MCF 10A (cell line): Measurements from ENCODE around the gene GIMD1. TPM values are rescaled to one million over a fixed set of nuclear protein-coding genes. Genes with fewer than 3 reads are reported as not detected.
"Not testable (repeated sequence)": the region's sequence is repeated elsewhere in the genome, so short reads cannot be mapped to it uniquely, and the experiment has no call there.

Source experiments
- BruUV-seq: library from RNA; stranded (reverse); fragments of 400-500 nt; replicated peaks from 2 replicates; lab custom pipeline; 2021; lab: Mats Ljungman, UMichigan
- CTCF ChIA-PET: fragments of 300-600 bp; sonication (Branson Sonifier 250); formaldehyde crosslinking; extraction: SDS; loops from one replicate; lab custom pipeline; 2021; ENCODE audit warnings: antibody characterized with exemption, inconsistent platforms; lab: Yijun Ruan, JAX
- POLR2A ChIA-PET: fragments of 300-600, 350-650 bp; sonication (Branson Sonifier 250); formaldehyde crosslinking; extraction: SDS; loops from one replicate; lab custom pipeline; 2020; ENCODE audit warnings: antibody characterized with exemption, inconsistent platforms; lab: Yijun Ruan, JAX
- DNase-seq: peaks from one replicate; pipeline ENCODE4 v3.0.0-alpha.2; 2018; ENCODE audit not compliant: unreplicated experiment
- H3K27ac Mint-ChIP-seq: one replicate; pipeline ENCODE4 v1.8.0; 2022; ENCODE audit warnings: mild to moderate bottlenecking, low read depth, mixed read lengths; ENCODE audit not compliant: unreplicated experiment
- H3K27me3 Mint-ChIP-seq: one replicate; pipeline ENCODE4 v1.8.0; 2022; ENCODE audit warnings: mixed read lengths; ENCODE audit not compliant: insufficient read depth, unreplicated experiment
- H3K36me3 Mint-ChIP-seq: one replicate; pipeline ENCODE4 v1.8.0; 2022; ENCODE audit warnings: mild to moderate bottlenecking, moderate library complexity, mixed read lengths; ENCODE audit not compliant: insufficient read depth, unreplicated experiment
- H3K4me1 Mint-ChIP-seq: one replicate; pipeline ENCODE4 v1.8.0; 2022; ENCODE audit warnings: mixed read lengths; ENCODE audit not compliant: insufficient read depth, unreplicated experiment
- H3K4me3 Mint-ChIP-seq: one replicate; pipeline ENCODE4 v1.8.0; 2022; ENCODE audit warnings: mild to moderate bottlenecking, moderate library complexity, mixed read lengths; ENCODE audit not compliant: unreplicated experiment
- H3K9me3 Mint-ChIP-seq: one replicate; pipeline ENCODE4 v1.8.0; 2022; ENCODE audit warnings: mixed read lengths; ENCODE audit not compliant: unreplicated experiment
- intact Hi-C: fragments of 100-400 bp; cut with micrococcal nuclease; formaldehyde crosslinking; loops from 2 replicates; pipeline ENCODE4 v1.14.1; 2022
- total RNA-seq: library from RNA; stranded (reverse); gene quantifications from 2 replicates; pipeline ENCODE4 v1.2.3, GENCODE V29; 2022
- TF ChIP-seq, protein P1 (sequence below): fragments of 200-600 bp; IDR thresholded peaks from one replicate; pipeline ENCODE4 v1.8.0; 2022; ENCODE audit warnings: antibody characterized with exemption, mild to moderate bottlenecking; ENCODE audit not compliant: unreplicated experiment

The GIMD1 gene
- total RNA-seq, 1 experiment from 2014 or later = not detected

- no TSS peak for BruUV-seq
- TF ChIP-seq, protein P1, sequence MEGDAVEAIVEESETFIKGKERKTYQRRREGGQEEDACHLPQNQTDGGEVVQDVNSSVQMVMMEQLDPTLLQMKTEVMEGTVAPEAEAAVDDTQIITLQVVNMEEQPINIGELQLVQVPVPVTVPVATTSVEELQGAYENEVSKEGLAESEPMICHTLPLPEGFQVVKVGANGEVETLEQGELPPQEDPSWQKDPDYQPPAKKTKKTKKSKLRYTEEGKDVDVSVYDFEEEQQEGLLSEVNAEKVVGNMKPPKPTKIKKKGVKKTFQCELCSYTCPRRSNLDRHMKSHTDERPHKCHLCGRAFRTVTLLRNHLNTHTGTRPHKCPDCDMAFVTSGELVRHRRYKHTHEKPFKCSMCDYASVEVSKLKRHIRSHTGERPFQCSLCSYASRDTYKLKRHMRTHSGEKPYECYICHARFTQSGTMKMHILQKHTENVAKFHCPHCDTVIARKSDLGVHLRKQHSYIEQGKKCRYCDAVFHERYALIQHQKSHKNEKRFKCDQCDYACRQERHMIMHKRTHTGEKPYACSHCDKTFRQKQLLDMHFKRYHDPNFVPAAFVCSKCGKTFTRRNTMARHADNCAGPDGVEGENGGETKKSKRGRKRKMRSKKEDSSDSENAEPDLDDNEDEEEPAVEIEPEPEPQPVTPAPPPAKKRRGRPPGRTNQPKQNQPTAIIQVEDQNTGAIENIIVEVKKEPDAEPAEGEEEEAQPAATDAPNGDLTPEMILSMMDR = no peak
- Mint-ChIP-seq H3K4me1 (no peaks in the 10 kb centered on the region), H3K27ac (no peak overlapping the region), H3K36me3 (peaks cover 99% of the 10 kb centered on the region), H3K4me3 (no peak overlapping the region), H3K9me3 (peaks cover 9% of the 10 kb centered on the region), H3K27me3 (no peaks in the 10 kb centered on the region)
- CTCF ChIA-PET = interaction anchor here (0.6 to 1.2 kb wide), 2 partner anchors 476 to 1186 kb away, joined by 3 to 4 read pairs; no protein-coding TSS in a partner anchor
- DNase-seq = no peak
- POLR2A ChIA-PET = interaction anchor here (0.8 to 1.2 kb wide), 2 partner anchors 17 to 420 kb away, joined by 3 read pairs; partner anchors contain the start of gene TBCK
- intact Hi-C loops = no loop called here
Observed at GRCh38 chr4:106333186-106333585, 35.4 kb downstream of the GIMD1 start.

- Mint-ChIP-seq H3K4me1 (no peaks in the 10 kb centered on the region), H3K27me3 (no peaks in the 10 kb centered on the region), H3K27ac (no peak overlapping the region), H3K4me3 (no peak overlapping the region), H3K36me3 (peaks cover 85% of the 10 kb centered on the region), H3K9me3 (no peaks in the 10 kb centered on the region)
- DNase-seq = peak; percentile 33
- CTCF ChIA-PET = interaction anchor here (0.6 to 2.1 kb wide), 30 partner anchors 13 to 1506 kb away, joined by 3 to 9 read pairs (median 4); no protein-coding TSS in a partner anchor
- TF ChIP-seq, protein P1 = peak; percentile 58
- intact Hi-C loops = loop anchor here (1.0 to 5.0 kb wide), 2 partner anchors 480 to 568 kb away; no protein-coding TSS in a partner anchor
- no TSS peak for BruUV-seq
- POLR2A ChIA-PET = interaction anchor here (2.3 to 3.3 kb wide), 2 partner anchors 13 kb away, joined by 9 to 13 read pairs; partner anchors contain the start of genes AIMP1 and TBCK
Observed at GRCh38 chr4:106329041-106329618, 39.4 kb downstream of the GIMD1 start.

- H3K4me1 Mint-ChIP-seq = no peaks in the 10 kb centered on the region
- DNase-seq = peak; percentile 3
- POLR2A ChIA-PET = interaction anchor here (1.1 to 3.3 kb wide), 2 partner anchors 10 to 1394 kb away, joined by 6 to 13 read pairs; partner anchors contain the start of genes AIMP1, PAPSS1 and TBCK
- no TSS peak for BruUV-seq
- no peaks in the 10 kb centered on the region for H3K27me3 Mint-ChIP-seq
- no peaks in the 10 kb centered on the region for H3K9me3 Mint-ChIP-seq
- no peak overlapping the region for H3K27ac Mint-ChIP-seq
- H3K36me3 Mint-ChIP-seq = peaks cover 63% of the 10 kb centered on the region
- TF ChIP-seq, protein P1 = no peak
- intact Hi-C loops = loop anchor here (5.0 kb wide), 1 partner anchor 572 kb away; no protein-coding TSS in a partner anchor
- no peak overlapping the region for H3K4me3 Mint-ChIP-seq
- CTCF ChIA-PET = no interaction called here
Observed at GRCh38 chr4:106325800-106326199, 42.8 kb downstream of the GIMD1 start.

- TF ChIP-seq, protein P1 = no peak
- ChIA-PET CTCF (no interaction called here), POLR2A (interaction anchor here (1.1 kb wide), 1 partner anchor 9 kb away, joined by 3 read pairs; no protein-coding TSS in a partner anchor)
- peaks cover 12% of the 10 kb centered on the region for H3K4me1 Mint-ChIP-seq
- DNase-seq = no peak
- H3K4me3 Mint-ChIP-seq = no peak overlapping the region
- no TSS peak for BruUV-seq
- intact Hi-C loops = no loop called here
- H3K9me3 Mint-ChIP-seq = no peaks in the 10 kb centered on the region
- H3K36me3 Mint-ChIP-seq = peaks cover 42% of the 10 kb centered on the region
- H3K27ac Mint-ChIP-seq = no peak overlapping the region
- H3K27me3 Mint-ChIP-seq = no peaks in the 10 kb centered on the region
Observed at GRCh38 chr4:106323119-106323518, 45.5 kb downstream of the GIMD1 start.

GRCh38 chr4:106321814-106322213 is 46.8 kb downstream of the GIMD1 start:
- H3K9me3 Mint-ChIP-seq, intact Hi-C loops, H3K27me3 Mint-ChIP-seq: not testable (repeated sequence)

DNA sequence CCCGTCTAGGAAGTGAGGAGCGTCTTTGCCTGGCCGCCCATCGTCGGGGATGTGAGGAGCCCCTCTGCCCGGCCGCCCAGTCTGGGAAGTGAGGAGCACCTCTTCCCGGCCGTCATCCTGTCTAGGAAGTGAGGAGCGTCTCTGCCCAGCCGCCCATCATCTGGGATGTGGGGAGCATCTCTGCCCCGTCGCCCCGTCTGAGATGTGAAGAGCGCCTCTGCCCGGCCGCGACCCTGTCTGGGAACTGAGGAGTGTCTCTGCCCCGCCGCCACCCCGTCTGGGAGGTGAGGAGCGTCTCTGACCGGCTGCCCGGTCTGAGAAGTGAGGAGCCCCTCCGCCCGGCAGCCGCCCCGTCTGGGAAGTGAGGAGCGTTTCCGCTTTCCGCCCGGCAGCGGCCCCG is 47.4 kb downstream of the GIMD1 start:
- peaks cover 22% of the 10 kb centered on the region for H3K36me3 Mint-ChIP-seq
- intact Hi-C loops, CTCF ChIA-PET, H3K27me3 Mint-ChIP-seq, H3K27ac Mint-ChIP-seq, POLR2A ChIA-PET, DNase-seq, H3K9me3 Mint-ChIP-seq, BruUV-seq, H3K4me3 Mint-ChIP-seq: not testable (repeated sequence)
- peaks cover 13% of the 10 kb centered on the region for H3K4me1 Mint-ChIP-seq

More at GRCh38 chr4:106321814-106322213, 46.8 kb downstream of the GIMD1 start:
- BruUV-seq, CTCF ChIA-PET, POLR2A ChIA-PET, DNase-seq, H3K4me3 Mint-ChIP-seq: not testable (repeated sequence)
- Mint-ChIP-seq H3K4me1 (peaks cover 13% of the 10 kb centered on the region), H3K36me3 (peaks cover 29% of the 10 kb centered on the region), H3K27ac (peak overlapping the region; percentile 57)
